Endodermal cell (in vitro differentiated cells): ENCODE measurements around the gene KIF6. TPM values are rescaled to one million over a fixed set of nuclear protein-coding genes. Genes with fewer than 3 reads are reported as not detected.

ENCODE experiments used
- DNase-seq: peaks from one replicate; pipeline ENCODE4 v3.0.0-alpha.2; 2017
- H3K27ac ChIP-seq: 2 replicates; pipeline ENCODE4 v1.5.1; 2013; ENCODE audit warnings: mild to moderate bottlenecking, low read depth, low read length, moderate library complexity
- H3K27me3 ChIP-seq: 2 replicates; pipeline ENCODE4 v1.6.1; 2013; ENCODE audit warnings: mild to moderate bottlenecking, low read length, moderate library complexity; ENCODE audit not compliant: insufficient read depth, control insufficient read depth, poor library complexity, severe bottlenecking
- H3K36me3 ChIP-seq: 2 replicates; pipeline ENCODE4 v1.7.0; 2013; ENCODE audit warnings: mild to moderate bottlenecking, low read length, moderate library complexity; ENCODE audit not compliant: control insufficient read depth, insufficient read depth
- H3K4me1 ChIP-seq: one replicate; pipeline ENCODE4 v1.7.0; 2013; ENCODE audit warnings: low read length; ENCODE audit not compliant: control insufficient read depth, insufficient read depth
- H3K4me3 ChIP-seq: 2 replicates; pipeline ENCODE4 v1.5.1; 2013; ENCODE audit warnings: mild to moderate bottlenecking, low read length, moderate library complexity
- H3K9ac ChIP-seq: 2 replicates; pipeline ENCODE4 v1.6.1; 2013; ENCODE audit warnings: mild to moderate bottlenecking, low read length, moderate library complexity; ENCODE audit not compliant: poor library complexity, severe bottlenecking; ENCODE audit errors: extremely low read depth
- H3K9me3 ChIP-seq: 2 replicates; pipeline ENCODE4 v1.6.1; 2013; ENCODE audit warnings: mild to moderate bottlenecking, low read length, moderate library complexity; ENCODE audit not compliant: control insufficient read depth
- H3K27ac Mint-ChIP-seq: 2 replicates; pipeline ENCODE4 v1.8.0; 2020; ENCODE audit warnings: mixed read lengths
- H3K27me3 Mint-ChIP-seq: 2 replicates; pipeline ENCODE4 v1.8.0; 2021; ENCODE audit warnings: mild to moderate bottlenecking, mixed read lengths; ENCODE audit not compliant: insufficient read depth
- H3K36me3 Mint-ChIP-seq: 2 replicates; pipeline ENCODE4 v1.8.0; 2020; ENCODE audit warnings: low read depth, mixed read lengths
- H3K4me1 Mint-ChIP-seq: 2 replicates; pipeline ENCODE4 v1.8.0; 2020; ENCODE audit warnings: mixed read lengths
- H3K4me3 Mint-ChIP-seq: 2 replicates; pipeline ENCODE4 v1.8.0; 2020; ENCODE audit warnings: mild to moderate bottlenecking, moderate library complexity, mixed read lengths
- H3K9me3 Mint-ChIP-seq: 2 replicates; pipeline ENCODE4 v1.8.0; 2020; ENCODE audit warnings: mild to moderate bottlenecking, mixed read lengths
- WGBS, 2 experiments: methylation state at CpG; one replicate each; pipeline versions ENCODE4 v1.1.5 to v1.1.7; 2013; ENCODE audit warnings: missing lambda C conversion rate in 2 of 2, mixed read lengths in 1 of 2; ENCODE audit not compliant: insufficient coverage in 1 of 2, insufficient read length in 1 of 2; 5-methylcytosine and 5-hydroxymethylcytosine counted together
- total RNA-seq, 2 donors: library from RNA; stranded (reverse); fragmentation: NEBNext Ultra II Directional in 1 of 2; extraction: Animal tissue kit (Norgen Biotek cat#: 25700) in 1 of 2; gene quantifications; 2 replicates in 1 of 2; 3 replicates in 1 of 2; pipeline ENCODE4 v1.2.1, GENCODE V29; 2021
- TF ChIP-seq, protein P1 (sequence below): fragments of 200-600 bp; sonication (generic); conservative IDR thresholded peaks from 2 replicates; pipeline ENCODE4 v1.5.0; 2021; ENCODE audit warnings: antibody characterized with exemption, mild to moderate bottlenecking

The KIF6 gene
- total RNA-seq, 2 donors from 2014 or later, result 0.62 to 1.1 TPM

DNA sequence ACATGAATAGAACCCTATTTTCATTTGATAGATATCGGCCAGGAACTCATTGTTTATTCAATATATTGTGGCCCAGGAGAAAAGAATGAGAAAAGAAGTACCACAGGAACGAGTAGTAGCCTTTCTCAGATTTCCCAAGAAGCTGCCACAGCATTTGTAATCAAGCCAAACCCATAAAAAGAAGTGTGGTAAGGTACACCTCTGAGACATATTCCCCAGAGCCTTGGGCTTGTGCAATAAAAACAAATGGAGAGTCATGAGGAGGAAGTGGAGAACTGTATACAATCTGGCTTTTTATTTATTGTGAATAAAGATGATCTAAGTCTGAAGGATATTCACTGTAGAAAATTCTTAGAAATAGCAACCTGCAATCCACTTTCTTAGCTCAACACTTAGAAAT, 36.7 kb downstream of the KIF6 start:
- 84 to 92% methylated on average over 2 of the region's 2 CpGs for WGBS, 2 experiments

DNA sequence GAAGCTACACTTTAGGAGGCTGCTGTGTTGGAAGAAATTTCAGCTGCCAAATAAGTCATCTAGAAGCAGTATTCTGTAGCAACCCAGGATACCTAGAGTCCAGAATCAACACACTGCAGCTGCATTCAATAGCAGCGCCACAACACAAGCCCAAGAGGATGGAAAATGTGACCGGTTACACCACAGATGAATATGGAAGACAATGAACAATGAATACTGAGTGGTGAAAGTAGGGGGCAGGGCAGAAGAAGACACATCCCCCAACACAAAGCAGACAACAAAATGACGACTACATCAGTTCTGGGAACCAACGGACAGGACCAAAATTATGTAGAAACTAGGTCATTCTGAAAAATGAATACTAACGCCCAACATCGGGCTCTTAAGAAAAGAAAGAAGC, 38.2 kb downstream of the KIF6 start:
- Histone ChIP-seq H3K27ac (no peak overlapping the region), H3K9me3 (no peaks in the 10 kb centered on the region), H3K4me3 (no peak overlapping the region), H3K36me3 (no peaks in the 10 kb centered on the region), H3K4me1 (no peaks in the 10 kb centered on the region), H3K27me3 (no peaks in the 10 kb centered on the region), H3K9ac (no peak overlapping the region)
- Mint-ChIP-seq H3K36me3 (no peaks in the 10 kb centered on the region), H3K4me1 (peaks cover 8% of the 10 kb centered on the region), H3K4me3 (no peak overlapping the region), H3K27me3 (no peaks in the 10 kb centered on the region), H3K9me3 (no peaks in the 10 kb centered on the region), H3K27ac (no peak overlapping the region)
- no peak for DNase-seq
- WGBS, 2 experiments, result 87 to 92% methylated on average over 3 to 6 of the region's 6 CpGs
- TF ChIP-seq, protein P1, sequence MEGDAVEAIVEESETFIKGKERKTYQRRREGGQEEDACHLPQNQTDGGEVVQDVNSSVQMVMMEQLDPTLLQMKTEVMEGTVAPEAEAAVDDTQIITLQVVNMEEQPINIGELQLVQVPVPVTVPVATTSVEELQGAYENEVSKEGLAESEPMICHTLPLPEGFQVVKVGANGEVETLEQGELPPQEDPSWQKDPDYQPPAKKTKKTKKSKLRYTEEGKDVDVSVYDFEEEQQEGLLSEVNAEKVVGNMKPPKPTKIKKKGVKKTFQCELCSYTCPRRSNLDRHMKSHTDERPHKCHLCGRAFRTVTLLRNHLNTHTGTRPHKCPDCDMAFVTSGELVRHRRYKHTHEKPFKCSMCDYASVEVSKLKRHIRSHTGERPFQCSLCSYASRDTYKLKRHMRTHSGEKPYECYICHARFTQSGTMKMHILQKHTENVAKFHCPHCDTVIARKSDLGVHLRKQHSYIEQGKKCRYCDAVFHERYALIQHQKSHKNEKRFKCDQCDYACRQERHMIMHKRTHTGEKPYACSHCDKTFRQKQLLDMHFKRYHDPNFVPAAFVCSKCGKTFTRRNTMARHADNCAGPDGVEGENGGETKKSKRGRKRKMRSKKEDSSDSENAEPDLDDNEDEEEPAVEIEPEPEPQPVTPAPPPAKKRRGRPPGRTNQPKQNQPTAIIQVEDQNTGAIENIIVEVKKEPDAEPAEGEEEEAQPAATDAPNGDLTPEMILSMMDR, result no peak

More for the DNA sequence above, 36.7 kb downstream of the KIF6 start:
- Histone ChIP-seq H3K4me1 (no peaks in the 10 kb centered on the region), H3K27ac (no peak overlapping the region), H3K9ac (no peak overlapping the region), H3K4me3 (no peak overlapping the region), H3K9me3 (no peaks in the 10 kb centered on the region), H3K36me3 (no peaks in the 10 kb centered on the region), H3K27me3 (no peaks in the 10 kb centered on the region)
- no peak for DNase-seq
- Mint-ChIP-seq H3K36me3 (no peaks in the 10 kb centered on the region), H3K4me1 (peaks cover 1% of the 10 kb centered on the region), H3K9me3 (no peaks in the 10 kb centered on the region), H3K27me3 (no peaks in the 10 kb centered on the region), H3K4me3 (no peak overlapping the region), H3K27ac (no peak overlapping the region)
- TF ChIP-seq, protein P1, result no peak

DNA sequence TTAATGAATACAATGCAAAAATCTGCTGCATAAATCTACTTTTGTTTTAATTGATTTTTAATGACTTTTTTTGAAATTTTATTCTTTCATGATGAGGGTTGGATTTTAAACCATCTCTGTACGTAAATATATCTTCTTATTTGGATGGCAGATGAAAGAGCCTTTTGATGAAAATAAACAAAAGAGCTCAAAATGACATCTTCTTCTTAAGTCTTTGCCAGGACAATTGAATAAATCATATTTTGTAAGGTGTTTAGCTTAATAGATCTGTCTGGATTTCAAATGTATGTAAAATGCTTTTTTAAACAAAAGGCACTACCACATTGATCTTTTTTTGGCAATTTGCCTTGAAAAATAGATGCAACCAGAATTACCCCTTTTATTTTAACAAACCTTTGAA, 39.3 kb downstream of the KIF6 start:
- Histone ChIP-seq H3K27me3 (no peaks in the 10 kb centered on the region), H3K9me3 (no peaks in the 10 kb centered on the region), H3K27ac (no peak overlapping the region), H3K4me3 (no peak overlapping the region), H3K4me1 (no peaks in the 10 kb centered on the region), H3K9ac (no peak overlapping the region), H3K36me3 (no peaks in the 10 kb centered on the region)
- Mint-ChIP-seq H3K27ac (no peak overlapping the region), H3K27me3 (no peaks in the 10 kb centered on the region), H3K36me3 (no peaks in the 10 kb centered on the region), H3K4me3 (no peak overlapping the region), H3K9me3 (no peaks in the 10 kb centered on the region), H3K4me1 (peaks cover 8% of the 10 kb centered on the region)
- 100% methylated on average over 1 of the region's 1 CpG; no CpG with 5 or more reads in 1 of the 2 experiments for WGBS, 2 experiments
- TF ChIP-seq, protein P1, result no peak
- DNase-seq, result no peak
